Ascending aorta (tissue), 2 donors: ENCODE results near the gene SARM1. TPM values are rescaled to one million over a fixed set of nuclear protein-coding genes. Genes with fewer than 3 reads are reported as not detected.

ENCODE experiments used
- DNase-seq, 2 donors: peaks; one replicate each; pipeline ENCODE4 v3.0.0-alpha.2; 2019; ENCODE audit warnings: low spot score in 2 of 2
- H3K27ac ChIP-seq, 2 donors: fragments of 200-600 bp; sonication (generic); one replicate each; pipeline ENCODE4 v1.5.1; 2016 to 2017; ENCODE audit warnings: mild to moderate bottlenecking in 1 of 2
- H3K27me3 ChIP-seq: fragments of 200-600 bp; sonication (generic); one replicate; pipeline ENCODE4 v1.5.1; 2017
- H3K36me3 ChIP-seq, 2 donors: fragments of 200-600 bp; sonication (generic); one replicate each; pipeline ENCODE4 v1.5.1; 2016
- H3K4me1 ChIP-seq, 2 donors: fragments of 200-600 bp; sonication (generic); one replicate each; pipeline ENCODE4 v1.5.1; 2016 to 2017; ENCODE audit warnings: mild to moderate bottlenecking in 1 of 2
- H3K4me3 ChIP-seq, 2 donors: fragments of 200-600 bp; sonication (generic); one replicate each; pipeline ENCODE4 v1.5.1; 2016 to 2017; ENCODE audit warnings: mild to moderate bottlenecking in 1 of 2
- H3K9me3 ChIP-seq, 2 donors: fragments of 200-600 bp; sonication (generic); one replicate each; pipeline ENCODE4 v1.5.1; 2016
- CTCF ChIP-seq, 3 experiments: fragments of 200-600 bp in 2 of 3; fragments of 450-650 bp in 1 of 3; sonication (generic) in 2 of 3; IDR thresholded peaks; one replicate each; pipeline ENCODE4 v1.5.1; 2016 to 2019; ENCODE audit warnings: antibody characterized with exemption in 3 of 3, mild to moderate bottlenecking in 1 of 3, moderate library complexity in 1 of 3
- intact Hi-C: fragments of 100-400 bp; cut with DNase I; formaldehyde crosslinking; loops from one replicate; pipeline ENCODE4 v1.15.1; 2023
- total RNA-seq: library from RNA; depleted of rRNA; stranded (reverse); fragments of >200 nt; gene quantifications from one replicate; pipeline ENCODE4 v1.1.0, GENCODE V29; 2016

SARM1 gene
- total RNA-seq, 1 donor from 2014 or later, result 121 TPM

GRCh38 chr17:28395968-28396367 lies 24.5 kb downstream of the SARM1 start:
- no peak overlapping the region for H3K27ac ChIP-seq
- peaks cover 32 to 58% of the 10 kb centered on the region in 2 donors for H3K36me3 ChIP-seq

GRCh38 chr17:28396635-28397239 lies 25.2 kb downstream of the SARM1 start:
- Histone ChIP-seq H3K4me3 (no peak overlapping the region), H3K36me3 (peaks cover 30 to 53% of the 10 kb centered on the region in 2 donors), H3K27ac (no peak overlapping the region), H3K9me3 (no peaks in the 10 kb centered on the region), H3K4me1 (no peaks in the 10 kb centered on the region), H3K27me3 (no peaks in the 10 kb centered on the region)
- intact Hi-C loops, result no loop called here
- no peak for DNase-seq
- TF ChIP-seq CTCF (IDR thresholded peaks at IDR 0.05), result no peak

More at GRCh38 chr17:28395968-28396367, 24.5 kb downstream of the SARM1 start:
- Histone ChIP-seq H3K4me1 (no peaks in the 10 kb centered on the region), H3K27me3 (no peaks in the 10 kb centered on the region), H3K4me3 (no peak overlapping the region), H3K9me3 (no peaks in the 10 kb centered on the region)
- TF ChIP-seq CTCF (IDR thresholded peaks at IDR 0.05), result no peak
- intact Hi-C loops, result no loop called here
- DNase-seq, result no peak

- Histone ChIP-seq H3K9me3 (no peaks in the 10 kb centered on the region), H3K4me1 (no peaks in the 10 kb centered on the region), H3K4me3 (no peak overlapping the region), H3K27me3 (no peaks in the 10 kb centered on the region), H3K27ac (no peak overlapping the region), H3K36me3 (peaks cover 26 to 51% of the 10 kb centered on the region in 2 donors)
- no peak for TF ChIP-seq CTCF (IDR thresholded peaks at IDR 0.05)
- intact Hi-C loops, result no loop called here
- DNase-seq, result no peak
Measured at GRCh38 chr17:28397275-28397674, 25.8 kb downstream of the SARM1 start.

GRCh38 chr17:28397687-28398279 lies 26.3 kb downstream of the SARM1 start:
- Histone ChIP-seq H3K27me3 (no peaks in the 10 kb centered on the region), H3K9me3 (no peaks in the 10 kb centered on the region), H3K4me3 (no peak overlapping the region), H3K27ac (no peak overlapping the region), H3K36me3 (peaks cover 21 to 46% of the 10 kb centered on the region in 2 donors), H3K4me1 (no peaks in the 10 kb centered on the region)
- DNase-seq, result no peak
- intact Hi-C loops, result no loop called here
- no peak for TF ChIP-seq CTCF (IDR thresholded peaks at IDR 0.05)

GRCh38 chr17:28398280-28398981 lies 26.9 kb downstream of the SARM1 start:
- DNase-seq, result no peak
- Histone ChIP-seq H3K27ac (no peak overlapping the region), H3K9me3 (no peaks in the 10 kb centered on the region), H3K4me1 (no peaks in the 10 kb centered on the region), H3K4me3 (no peak overlapping the region), H3K27me3 (no peaks in the 10 kb centered on the region), H3K36me3 (peaks cover 14 to 46% of the 10 kb centered on the region in 2 donors)
- intact Hi-C loops, result no loop called here
- TF ChIP-seq CTCF (IDR thresholded peaks at IDR 0.05), result no peak
